ENCODE measurements around the gene TUBGCP6. TPM values are rescaled to one million over a fixed set of nuclear protein-coding genes. Genes with fewer than 3 reads are reported as not detected.

Gene TUBGCP6
- total and polyA plus RNA-seq, 4 donors, result 26.5 to 57.8 (median 46.4) TPM

GRCh38 chr22:50188356-50188755 lies 56.5 kb downstream of the TUBGCP6 start:
- peaks cover 0 to 2% (median under 1%) of the 10 kb centered on the region in 4 donors for H3K36me3 ChIP-seq (ENCODE audit: control insufficient read depth in 4 of 4, insufficient read depth in 4 of 4, low read length in 4 of 4)
- ATAC-seq (ENCODE audit: insufficient read depth, low FRiP score) (no peak), DNase-seq (no peak)
- H3K27me3 ChIP-seq (ENCODE audit: control insufficient read depth in 3 of 3, insufficient read depth in 3 of 3, low read length in 2 of 3), result no peaks in the 10 kb centered on the region
- 96 to 97% methylated on average over 11 of the region's 11 CpGs for WGBS, 2 donors
- H3K4me1 ChIP-seq (ENCODE audit: control insufficient read depth in 5 of 5, insufficient read depth in 5 of 5, low read length in 5 of 5), result peaks cover 5 to 43% (median 22%) of the 10 kb centered on the region in 5 donors
- no peaks in the 10 kb centered on the region for H3K9me3 ChIP-seq (ENCODE audit: control insufficient read depth in 4 of 4, insufficient read depth in 3 of 4, low read length in 3 of 4)
- no peak overlapping the region for H3K27ac ChIP-seq (ENCODE audit: low read depth in 1 of 2, low read length in 1 of 2)
- no peak overlapping the region for H3K4me3 ChIP-seq
- H3K9ac ChIP-seq (ENCODE audit: insufficient read depth in 1 of 2, low read length in 2 of 2), result no peak overlapping the region
- no peak for TF ChIP-seq CTCF (IDR thresholded peaks at IDR 0.05; ENCODE audit: control extremely low read depth, extremely low read depth)

- Histone ChIP-seq H3K27me3 (ENCODE audit: control insufficient read depth in 3 of 3, insufficient read depth in 3 of 3, low read length in 2 of 3) (no peaks in the 10 kb centered on the region), H3K27ac (ENCODE audit: low read depth in 1 of 2, low read length in 1 of 2) (peak overlapping the region; percentile 41 to 43), H3K9ac (ENCODE audit: insufficient read depth in 1 of 2, low read length in 2 of 2) (peak overlapping the region in 1 of 2 donors; percentile 23), H3K4me3 (peak overlapping the region; percentile 62), H3K4me1 (ENCODE audit: control insufficient read depth in 5 of 5, insufficient read depth in 5 of 5, low read length in 5 of 5) (peaks cover 5 to 43% (median 27%) of the 10 kb centered on the region in 5 donors), H3K9me3 (ENCODE audit: control insufficient read depth in 4 of 4, insufficient read depth in 3 of 4, low read length in 3 of 4) (peaks cover 0 to 2% (median 0%) of the 10 kb centered on the region in 4 donors), H3K36me3 (ENCODE audit: control insufficient read depth in 4 of 4, insufficient read depth in 4 of 4, low read length in 4 of 4) (no peaks in the 10 kb centered on the region)
- TF ChIP-seq CTCF (IDR thresholded peaks at IDR 0.05; ENCODE audit: control extremely low read depth, extremely low read depth), result no peak
- DNase-seq, result no peak
- ATAC-seq (ENCODE audit: insufficient read depth, low FRiP score), result no peak
- WGBS, 2 donors, result 44 to 51% methylated on average over 26 of the region's 26 CpGs
Measured at GRCh38 chr22:50186761-50187523, 57.9 kb downstream of the TUBGCP6 start.

GRCh38 chr22:50186181-50186714 lies 58.6 kb downstream of the TUBGCP6 start:
- H3K9me3 ChIP-seq (ENCODE audit: control insufficient read depth in 4 of 4, insufficient read depth in 3 of 4, low read length in 3 of 4), result peaks cover 0 to 2% (median 0%) of the 10 kb centered on the region in 4 donors
- H3K27ac ChIP-seq (ENCODE audit: low read depth in 1 of 2, low read length in 1 of 2), result peak overlapping the region; percentile 41 to 43
- no peak for DNase-seq
- TF ChIP-seq CTCF (IDR thresholded peaks at IDR 0.05; ENCODE audit: control extremely low read depth, extremely low read depth), result no peak
- 1 to 2% methylated on average over 25 to 47 of the region's 47 CpGs for WGBS, 2 donors
- H3K27me3 ChIP-seq (ENCODE audit: control insufficient read depth in 3 of 3, insufficient read depth in 3 of 3, low read length in 2 of 3), result no peaks in the 10 kb centered on the region
- no peak for ATAC-seq (ENCODE audit: insufficient read depth, low FRiP score)
- H3K4me3 ChIP-seq, result peak overlapping the region; percentile 62
- H3K36me3 ChIP-seq (ENCODE audit: control insufficient read depth in 4 of 4, insufficient read depth in 4 of 4, low read length in 4 of 4), result no peaks in the 10 kb centered on the region
- no peak overlapping the region for H3K9ac ChIP-seq (ENCODE audit: insufficient read depth in 1 of 2, low read length in 2 of 2)
- peaks cover 5 to 42% (median 27%) of the 10 kb centered on the region in 5 donors for H3K4me1 ChIP-seq (ENCODE audit: control insufficient read depth in 5 of 5, insufficient read depth in 5 of 5, low read length in 5 of 5)

Data from lung (tissue), 12 donors.